ENCODE results near the gene ANKZF1.

The ANKZF1 gene

GRCh38 chr2:219261024-219261855 lies 31.6 kb downstream of the ANKZF1 start:
- no peak for DNase-seq (ENCODE audit: extremely low read depth, low read depth)
- TF ChIP-seq, protein P1, sequence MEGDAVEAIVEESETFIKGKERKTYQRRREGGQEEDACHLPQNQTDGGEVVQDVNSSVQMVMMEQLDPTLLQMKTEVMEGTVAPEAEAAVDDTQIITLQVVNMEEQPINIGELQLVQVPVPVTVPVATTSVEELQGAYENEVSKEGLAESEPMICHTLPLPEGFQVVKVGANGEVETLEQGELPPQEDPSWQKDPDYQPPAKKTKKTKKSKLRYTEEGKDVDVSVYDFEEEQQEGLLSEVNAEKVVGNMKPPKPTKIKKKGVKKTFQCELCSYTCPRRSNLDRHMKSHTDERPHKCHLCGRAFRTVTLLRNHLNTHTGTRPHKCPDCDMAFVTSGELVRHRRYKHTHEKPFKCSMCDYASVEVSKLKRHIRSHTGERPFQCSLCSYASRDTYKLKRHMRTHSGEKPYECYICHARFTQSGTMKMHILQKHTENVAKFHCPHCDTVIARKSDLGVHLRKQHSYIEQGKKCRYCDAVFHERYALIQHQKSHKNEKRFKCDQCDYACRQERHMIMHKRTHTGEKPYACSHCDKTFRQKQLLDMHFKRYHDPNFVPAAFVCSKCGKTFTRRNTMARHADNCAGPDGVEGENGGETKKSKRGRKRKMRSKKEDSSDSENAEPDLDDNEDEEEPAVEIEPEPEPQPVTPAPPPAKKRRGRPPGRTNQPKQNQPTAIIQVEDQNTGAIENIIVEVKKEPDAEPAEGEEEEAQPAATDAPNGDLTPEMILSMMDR (IDR thresholded peaks at IDR 0.05; ENCODE audit: low read depth, low read length, missing control alignments): no peak
- no peak overlapping the region for H3K4me3 ChIP-seq (replicated peaks; ENCODE audit: low read depth, low read length)

DNA sequence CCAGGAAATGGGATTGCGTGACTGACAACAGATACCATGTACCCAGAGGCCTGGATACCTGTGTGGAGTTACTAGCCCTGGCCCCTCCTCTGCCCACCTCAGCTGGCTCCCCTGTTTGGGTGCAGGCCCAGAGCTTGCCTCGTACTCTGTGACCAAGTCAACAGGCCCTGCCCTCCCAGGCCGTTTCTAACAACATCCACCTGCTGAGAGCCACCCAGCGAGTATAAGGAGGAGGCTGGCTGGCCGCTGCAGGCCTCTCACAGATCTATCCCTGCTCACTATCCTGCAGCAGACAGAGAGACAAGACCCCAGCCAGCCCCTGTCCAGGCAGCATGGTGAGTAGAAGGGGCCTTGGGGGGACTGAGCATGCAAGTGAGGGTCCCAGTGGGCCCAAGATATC lies 36.6 kb downstream of the ANKZF1 start:
- no peak overlapping the region for H3K4me3 ChIP-seq (replicated peaks; ENCODE audit: low read depth, low read length)
- TF ChIP-seq, protein P1 (IDR thresholded peaks at IDR 0.05; ENCODE audit: low read depth, low read length, missing control alignments): no peak
- no peak for DNase-seq (ENCODE audit: extremely low read depth, low read depth)

- DNase-seq (ENCODE audit: extremely low read depth, low read depth): no peak
- no peak overlapping the region for H3K4me3 ChIP-seq (replicated peaks; ENCODE audit: low read depth, low read length)
- TF ChIP-seq, protein P1 (IDR thresholded peaks at IDR 0.05; ENCODE audit: low read depth, low read length, missing control alignments): no peak
Measured at GRCh38 chr2:219266886-219267285, 37.3 kb downstream of the ANKZF1 start.

GRCh38 chr2:219268294-219268693 lies 38.7 kb downstream of the ANKZF1 start:
- TF ChIP-seq, protein P1 (IDR thresholded peaks at IDR 0.05; ENCODE audit: low read depth, low read length, missing control alignments): no peak
- no peak for DNase-seq (ENCODE audit: extremely low read depth, low read depth)
- H3K4me3 ChIP-seq (replicated peaks; ENCODE audit: low read depth, low read length): no peak overlapping the region

GRCh38 chr2:219269362-219270054 lies 39.9 kb downstream of the ANKZF1 start:
- H3K4me3 ChIP-seq (replicated peaks; ENCODE audit: low read depth, low read length): no peak overlapping the region
- DNase-seq (ENCODE audit: extremely low read depth, low read depth): no peak
- TF ChIP-seq, protein P1 (IDR thresholded peaks at IDR 0.05; ENCODE audit: low read depth, low read length, missing control alignments): no peak

- TF ChIP-seq, protein P1 (IDR thresholded peaks at IDR 0.05; ENCODE audit: low read depth, low read length, missing control alignments): no peak
Measured at GRCh38 chr2:219270055-219270372, 40.4 kb downstream of the ANKZF1 start.

More at GRCh38 chr2:219270055-219270372, 40.4 kb downstream of the ANKZF1 start:
- H3K4me3 ChIP-seq (replicated peaks; ENCODE audit: low read depth, low read length): no peak overlapping the region
- DNase-seq (ENCODE audit: extremely low read depth, low read depth): no peak

Data from HFF-Myc (cell line).